ENCODE data around the gene CPN2.

CPN2 gene

GRCh38 chr3:194382196-194382891, 31.2 kb upstream of the CPN2 start:
- DNase-seq (ENCODE audit: insufficient read length, low spot score) (no peak), FAIRE-seq (no peak)
- TF ChIP-seq SPI1 (IDR thresholded peaks at IDR 0.05; ENCODE audit: low read depth, low read length) (no peak), POU2F2 (IDR thresholded peaks at IDR 0.05; ENCODE audit: low read depth, low read length) (no peak), PAX5 (IDR thresholded peaks at IDR 0.05; ENCODE audit: insufficient read depth, low read length, severe bottlenecking) (no peak), POLR2A (IDR thresholded peaks at IDR 0.05; ENCODE audit: low read depth, low read length) (no peak), TAF1 (IDR thresholded peaks at IDR 0.05; ENCODE audit: low read depth, low read length) (no peak), POLR2AphosphoS5 (IDR thresholded peaks at IDR 0.05; ENCODE audit: low read depth, low read length) (no peak)

- no peak for FAIRE-seq
- TF ChIP-seq SPI1 (IDR thresholded peaks at IDR 0.05; ENCODE audit: low read depth, low read length) (no peak), POLR2AphosphoS5 (IDR thresholded peaks at IDR 0.05; ENCODE audit: low read depth, low read length) (no peak), PAX5 (IDR thresholded peaks at IDR 0.05; ENCODE audit: insufficient read depth, low read length, severe bottlenecking) (no peak), POU2F2 (IDR thresholded peaks at IDR 0.05; ENCODE audit: low read depth, low read length) (no peak), TAF1 (IDR thresholded peaks at IDR 0.05; ENCODE audit: low read depth, low read length) (no peak), POLR2A (IDR thresholded peaks at IDR 0.05; ENCODE audit: low read depth, low read length) (no peak)
- DNase-seq (ENCODE audit: insufficient read length, low spot score): no peak
Measured at GRCh38 chr3:194381460-194381875, 30.3 kb upstream of the CPN2 start.

GRCh38 chr3:194380326-194380725, 29.2 kb upstream of the CPN2 start:
- TF ChIP-seq POLR2AphosphoS5 (IDR thresholded peaks at IDR 0.05; ENCODE audit: low read depth, low read length) (no peak), PAX5 (IDR thresholded peaks at IDR 0.05; ENCODE audit: insufficient read depth, low read length, severe bottlenecking) (no peak), TAF1 (IDR thresholded peaks at IDR 0.05; ENCODE audit: low read depth, low read length) (no peak), SPI1 (IDR thresholded peaks at IDR 0.05; ENCODE audit: low read depth, low read length) (no peak), POU2F2 (IDR thresholded peaks at IDR 0.05; ENCODE audit: low read depth, low read length) (no peak), POLR2A (IDR thresholded peaks at IDR 0.05; ENCODE audit: low read depth, low read length) (no peak)
- DNase-seq (ENCODE audit: insufficient read length, low spot score) (no peak), FAIRE-seq (no peak)

- no peak for TF ChIP-seq PAX5 (IDR thresholded peaks at IDR 0.05; ENCODE audit: insufficient read depth, low read length, severe bottlenecking)
- TF ChIP-seq POLR2AphosphoS5 (IDR thresholded peaks at IDR 0.05; ENCODE audit: low read depth, low read length): no peak
- TF ChIP-seq POU2F2 (IDR thresholded peaks at IDR 0.05; ENCODE audit: low read depth, low read length): no peak
- TF ChIP-seq SPI1 (IDR thresholded peaks at IDR 0.05; ENCODE audit: low read depth, low read length): no peak
- no peak for TF ChIP-seq TAF1 (IDR thresholded peaks at IDR 0.05; ENCODE audit: low read depth, low read length)
- no peak for TF ChIP-seq POLR2A (IDR thresholded peaks at IDR 0.05; ENCODE audit: low read depth, low read length)
- DNase-seq (ENCODE audit: insufficient read length, low spot score) (no peak), FAIRE-seq (no peak)
Measured at GRCh38 chr3:194379651-194380050, 28.5 kb upstream of the CPN2 start.

- FAIRE-seq (no peak), DNase-seq (ENCODE audit: insufficient read length, low spot score) (no peak)
- TF ChIP-seq PAX5 (IDR thresholded peaks at IDR 0.05; ENCODE audit: insufficient read depth, low read length, severe bottlenecking) (no peak), POLR2A (IDR thresholded peaks at IDR 0.05; ENCODE audit: low read depth, low read length) (no peak), SPI1 (IDR thresholded peaks at IDR 0.05; ENCODE audit: low read depth, low read length) (no peak), POU2F2 (IDR thresholded peaks at IDR 0.05; ENCODE audit: low read depth, low read length) (no peak), TAF1 (IDR thresholded peaks at IDR 0.05; ENCODE audit: low read depth, low read length) (no peak), POLR2AphosphoS5 (IDR thresholded peaks at IDR 0.05; ENCODE audit: low read depth, low read length) (no peak)
Measured at GRCh38 chr3:194379231-194379630, 28.1 kb upstream of the CPN2 start.

DNA sequence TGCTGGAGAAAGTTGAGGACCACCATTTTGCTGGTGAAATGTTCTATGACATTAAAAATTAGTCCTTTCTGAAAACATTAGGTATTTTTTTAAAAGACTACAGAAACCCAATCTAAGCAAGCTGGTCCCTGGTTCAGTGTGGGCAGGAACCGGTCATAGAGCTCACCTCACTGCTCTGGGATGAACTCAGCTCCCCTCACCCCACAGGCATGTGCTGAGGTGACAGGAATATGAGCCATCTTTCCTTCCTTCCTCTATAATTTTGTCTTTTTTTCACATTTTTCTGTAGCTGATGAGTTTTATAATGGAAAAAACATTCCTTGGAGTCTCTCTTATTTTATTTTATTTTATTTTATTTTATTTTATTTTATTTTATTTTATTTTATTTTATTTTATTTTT, 26.6 kb upstream of the CPN2 start:
- TF ChIP-seq POLR2AphosphoS5 (IDR thresholded peaks at IDR 0.05; ENCODE audit: low read depth, low read length) (no peak), TAF1 (IDR thresholded peaks at IDR 0.05; ENCODE audit: low read depth, low read length) (no peak), PAX5 (IDR thresholded peaks at IDR 0.05; ENCODE audit: insufficient read depth, low read length, severe bottlenecking) (no peak), POLR2A (IDR thresholded peaks at IDR 0.05; ENCODE audit: low read depth, low read length) (no peak), SPI1 (IDR thresholded peaks at IDR 0.05; ENCODE audit: low read depth, low read length) (no peak), POU2F2 (IDR thresholded peaks at IDR 0.05; ENCODE audit: low read depth, low read length) (no peak)
- FAIRE-seq: no peak
- DNase-seq (ENCODE audit: insufficient read length, low spot score): no peak

- FAIRE-seq (no peak), DNase-seq (ENCODE audit: insufficient read length, low spot score) (no peak)
- TF ChIP-seq PAX5 (IDR thresholded peaks at IDR 0.05; ENCODE audit: insufficient read depth, low read length, severe bottlenecking) (no peak), TAF1 (IDR thresholded peaks at IDR 0.05; ENCODE audit: low read depth, low read length) (no peak), POLR2A (IDR thresholded peaks at IDR 0.05; ENCODE audit: low read depth, low read length) (no peak), SPI1 (IDR thresholded peaks at IDR 0.05; ENCODE audit: low read depth, low read length) (no peak), POU2F2 (IDR thresholded peaks at IDR 0.05; ENCODE audit: low read depth, low read length) (no peak), POLR2AphosphoS5 (IDR thresholded peaks at IDR 0.05; ENCODE audit: low read depth, low read length) (no peak)
Measured at GRCh38 chr3:194376241-194376560, 25.1 kb upstream of the CPN2 start.

DNA sequence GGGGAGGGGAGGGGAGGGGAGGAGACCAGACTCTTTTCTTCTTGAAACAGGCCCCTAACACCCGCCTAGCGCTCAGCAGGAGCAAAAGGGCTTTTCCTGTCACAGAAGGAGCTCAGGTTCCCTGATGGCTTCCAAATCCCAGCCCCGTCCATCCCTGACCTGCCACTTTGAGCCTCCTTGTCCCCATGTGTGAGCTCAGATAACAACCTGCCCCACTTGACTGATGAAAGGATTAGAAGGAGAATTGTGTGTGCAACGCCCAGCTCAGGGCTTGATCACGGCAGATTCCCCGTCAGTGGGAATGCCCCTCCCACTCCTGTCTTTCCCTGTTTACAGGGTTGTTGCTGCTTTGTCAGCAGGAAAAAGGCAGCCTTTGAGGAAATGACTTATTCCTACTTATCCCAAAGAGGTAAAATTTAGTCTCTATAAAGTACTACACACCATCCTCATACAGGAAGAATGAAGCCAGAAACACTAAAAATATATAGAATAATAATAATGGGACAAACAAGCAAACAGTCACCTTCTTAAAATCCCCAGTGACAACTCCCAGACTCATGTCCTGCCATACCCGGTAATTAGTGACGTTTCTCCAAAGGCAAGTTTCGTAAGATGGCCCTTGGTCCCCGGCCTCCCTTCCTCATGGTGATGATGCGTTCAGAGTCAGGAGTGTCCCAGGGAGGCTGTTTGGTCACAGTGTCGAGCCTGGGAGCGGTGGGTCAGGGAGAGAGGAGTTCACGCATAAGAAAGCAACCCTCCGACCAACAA, 24.5 kb upstream of the CPN2 start:
- DNase-seq (ENCODE audit: insufficient read length, low spot score) (no peak), FAIRE-seq (no peak)
- TF ChIP-seq SPI1 (IDR thresholded peaks at IDR 0.05; ENCODE audit: low read depth, low read length) (no peak), POLR2AphosphoS5 (IDR thresholded peaks at IDR 0.05; ENCODE audit: low read depth, low read length) (no peak), TAF1 (IDR thresholded peaks at IDR 0.05; ENCODE audit: low read depth, low read length) (no peak), POLR2A (IDR thresholded peaks at IDR 0.05; ENCODE audit: low read depth, low read length) (no peak), PAX5 (IDR thresholded peaks at IDR 0.05; ENCODE audit: insufficient read depth, low read length, severe bottlenecking) (no peak), POU2F2 (IDR thresholded peaks at IDR 0.05; ENCODE audit: low read depth, low read length) (no peak)

- DNase-seq (ENCODE audit: insufficient read length, low spot score) (no peak), FAIRE-seq (no peak)
- TF ChIP-seq POLR2AphosphoS5 (IDR thresholded peaks at IDR 0.05; ENCODE audit: low read depth, low read length) (no peak), POLR2A (IDR thresholded peaks at IDR 0.05; ENCODE audit: low read depth, low read length) (no peak), POU2F2 (IDR thresholded peaks at IDR 0.05; ENCODE audit: low read depth, low read length) (no peak), TAF1 (IDR thresholded peaks at IDR 0.05; ENCODE audit: low read depth, low read length) (no peak), PAX5 (IDR thresholded peaks at IDR 0.05; ENCODE audit: insufficient read depth, low read length, severe bottlenecking) (no peak), SPI1 (IDR thresholded peaks at IDR 0.05; ENCODE audit: low read depth, low read length) (no peak)
Measured at GRCh38 chr3:194374935-194375334, 23.8 kb upstream of the CPN2 start.
